Superior temporal gyrus (tissue), 1 donor: ENCODE data around the gene CAMTA1.

ENCODE experiments used
- DNase-seq: peaks from one replicate; pipeline ENCODE4 v3.0.0-alpha.2; 2016; ENCODE audit errors: extremely low spot score

The CAMTA1 gene

GRCh38 chr1:7490576-7490975 is 705.3 kb downstream of the CAMTA1 start:
- no peak for DNase-seq

- peak; percentile 20 for DNase-seq
Measured at GRCh38 chr1:7491109-7491817, 706.0 kb downstream of the CAMTA1 start.

- DNase-seq: no peak
Measured at GRCh38 chr1:7491818-7492173, 706.5 kb downstream of the CAMTA1 start.

GRCh38 chr1:7493711-7494454 is 708.6 kb downstream of the CAMTA1 start:
- no peak for DNase-seq

- DNase-seq: no peak
Measured at GRCh38 chr1:7495962-7496361, 710.7 kb downstream of the CAMTA1 start.

GRCh38 chr1:7497107-7497637 is 711.9 kb downstream of the CAMTA1 start:
- DNase-seq: no peak

GRCh38 chr1:7500381-7501083 is 715.3 kb downstream of the CAMTA1 start:
- DNase-seq: no peak

GRCh38 chr1:7501084-7501491 is 715.8 kb downstream of the CAMTA1 start:
- peak; percentile 33 for DNase-seq

GRCh38 chr1:7501723-7502603 is 716.7 kb downstream of the CAMTA1 start:
- DNase-seq: no peak

GRCh38 chr1:7503691-7504437 is 718.6 kb downstream of the CAMTA1 start:
- no peak for DNase-seq

- no peak for DNase-seq
Measured at GRCh38 chr1:7504438-7504720, 719.1 kb downstream of the CAMTA1 start.

- no peak for DNase-seq
Measured at GRCh38 chr1:7505094-7505770, 720.0 kb downstream of the CAMTA1 start.

- DNase-seq: no peak
Measured at GRCh38 chr1:7505771-7506453, 720.7 kb downstream of the CAMTA1 start.

GRCh38 chr1:7506454-7507284 is 721.4 kb downstream of the CAMTA1 start:
- DNase-seq: no peak

- no peak for DNase-seq
Measured at GRCh38 chr1:7507285-7508019, 722.2 kb downstream of the CAMTA1 start.

- no peak for DNase-seq
Measured at GRCh38 chr1:7508052-7508933, 723.0 kb downstream of the CAMTA1 start.

GRCh38 chr1:7508934-7509519 is 723.8 kb downstream of the CAMTA1 start:
- no peak for DNase-seq
